IMR-90 (cell line): ENCODE results near the gene ELOVL2. TPM values are rescaled to one million over a fixed set of nuclear protein-coding genes. Genes with fewer than 3 reads are reported as not detected.
A peak's percentile ranks its signal among the peaks of the same experiment; 100 is the strongest.

ENCODE experiments used
- ATAC-seq: fragments of 200-7000 bp; cut with Tn5 transposase; 2 replicates; pipeline ENCODE4 v1.9.1; 2020; ENCODE audit warnings: low read depth, mild to moderate bottlenecking, moderate library complexity
- BruUV-seq: library from RNA; stranded (reverse); fragments of 400-500 nt; replicated peaks from 2 replicates; lab custom pipeline; 2021; lab: Mats Ljungman, UMichigan
- CTCF ChIA-PET: fragments of 300-600 bp; formaldehyde crosslinking; extraction: SDS; loops from one replicate; lab custom pipeline; 2021; ENCODE audit warnings: antibody characterized with exemption; lab: Yijun Ruan, JAX
- POLR2A ChIA-PET: fragments of 300-600 bp; sonication (Branson Sonifier 250); formaldehyde crosslinking; loops from one replicate; lab custom pipeline; 2022; ENCODE audit warnings: antibody characterized with exemption; ENCODE audit not compliant: unreplicated experiment; lab: Charles Lee
- DNase-seq: peaks from one replicate; pipeline ENCODE4 v3.0.0; 2013
- H2AFZ ChIP-seq: replicated peaks from 2 replicates; pipeline ENCODE3; 2013; ENCODE audit warnings: low read length, mild to moderate bottlenecking; ENCODE audit not compliant: poor library complexity
- H2AK5ac ChIP-seq: 2 replicates; pipeline ENCODE4 v1.6.1; 2013; ENCODE audit warnings: low read depth, low read length, inconsistent platforms
- H2AK9ac ChIP-seq: replicated peaks from 2 replicates; pipeline ENCODE3; 2013; ENCODE audit warnings: mild to moderate bottlenecking, low read depth, low read length, moderate library complexity; ENCODE audit not compliant: poor library complexity
- H2BK120ac ChIP-seq: 2 replicates; pipeline ENCODE4 v1.6.1; 2013; ENCODE audit warnings: low read depth, low read length, inconsistent platforms
- H2BK15ac ChIP-seq: 3 replicates; pipeline ENCODE4 v1.6.1; 2013; ENCODE audit warnings: low read depth, low read length, inconsistent platforms
- H2BK20ac ChIP-seq: 2 replicates; pipeline ENCODE4 v1.6.1; 2013; ENCODE audit warnings: low read depth, mild to moderate bottlenecking, inconsistent platforms, low read length, moderate library complexity
- H2BK5ac ChIP-seq: 2 replicates; pipeline ENCODE4 v1.6.1; 2013; ENCODE audit warnings: mild to moderate bottlenecking, low read depth, low read length, inconsistent platforms; ENCODE audit not compliant: poor library complexity, severe bottlenecking
- H3K14ac ChIP-seq: replicated peaks from 2 replicates; pipeline ENCODE4 v1.6.1; 2013; ENCODE audit warnings: low read depth, low read length, inconsistent platforms
- H3K18ac ChIP-seq: 2 replicates; pipeline ENCODE4 v1.6.1; 2013; ENCODE audit warnings: low read depth, low read length, control low read depth
- H3K23ac ChIP-seq: 2 replicates; pipeline ENCODE4 v1.6.1; 2013; ENCODE audit warnings: low read depth, low read length, inconsistent platforms
- H3K27ac ChIP-seq: 2 replicates; pipeline ENCODE4 v1.5.1; 2013; ENCODE audit warnings: mild to moderate bottlenecking, control low read depth, low read length; ENCODE audit not compliant: insufficient read depth
- H3K27me3 ChIP-seq: 2 replicates; pipeline ENCODE4 v1.6.1; 2013; ENCODE audit warnings: low read length; ENCODE audit not compliant: control insufficient read depth, insufficient read depth
- H3K36me3 ChIP-seq: 2 replicates; pipeline ENCODE4 v1.6.1; 2013; ENCODE audit warnings: low read length, mixed read lengths; ENCODE audit not compliant: control insufficient read depth, insufficient read depth
- H3K4ac ChIP-seq: 2 replicates; pipeline ENCODE4 v1.6.1; 2013; ENCODE audit warnings: low read depth, low read length, inconsistent platforms
- H3K4me1 ChIP-seq: 2 replicates; pipeline ENCODE4 v1.6.1; 2013; ENCODE audit warnings: low read length, mixed read lengths; ENCODE audit not compliant: control insufficient read depth, insufficient read depth
- H3K4me2 ChIP-seq: 2 replicates; pipeline ENCODE4 v1.6.1; 2013; ENCODE audit warnings: low read depth, mild to moderate bottlenecking, control low read depth, low read length, moderate library complexity
- H3K4me3 ChIP-seq: 2 replicates; pipeline ENCODE4 v1.5.1; 2013; ENCODE audit warnings: low read depth, mild to moderate bottlenecking, control low read depth, low read length, moderate library complexity; ENCODE audit not compliant: insufficient read depth
- H3K56ac ChIP-seq: 2 replicates; pipeline ENCODE4 v1.6.1; 2013; ENCODE audit warnings: low read length, inconsistent platforms; ENCODE audit not compliant: insufficient read depth; ENCODE audit errors: extremely low read depth
- H3K79me1 ChIP-seq, 2 experiments: 2 replicates each; pipeline ENCODE4 v1.6.1; 2013; ENCODE audit warnings: low read length in 2 of 2, inconsistent platforms in 1 of 2, low read depth in 1 of 2
- H3K9ac ChIP-seq: 2 replicates; pipeline ENCODE4 v1.6.1; 2013; ENCODE audit warnings: low read depth, low read length, control low read depth
- H3K9me1 ChIP-seq: 2 replicates; pipeline ENCODE4 v1.6.1; 2013; ENCODE audit warnings: low read length, inconsistent platforms; ENCODE audit not compliant: insufficient read depth
- H3K9me3 ChIP-seq: 2 replicates; pipeline ENCODE4 v1.6.1; 2013; ENCODE audit warnings: low read length; ENCODE audit not compliant: control insufficient read depth, insufficient read depth
- H4K20me1 ChIP-seq: 2 replicates; pipeline ENCODE4 v1.6.1; 2013; ENCODE audit warnings: low read length, inconsistent platforms; ENCODE audit not compliant: insufficient read depth
- H4K5ac ChIP-seq: 2 replicates; pipeline ENCODE4 v1.6.1; 2013; ENCODE audit warnings: mild to moderate bottlenecking, low read depth, low read length, control low read depth
- H4K8ac ChIP-seq, 2 experiments: 2 replicates each; pipeline ENCODE4 v1.6.1; 2013; ENCODE audit warnings: low read depth in 2 of 2, low read length in 2 of 2, control low read depth in 1 of 2, inconsistent platforms in 1 of 2
- H4K91ac ChIP-seq: 2 replicates; pipeline ENCODE4 v1.6.1; 2013; ENCODE audit warnings: low read depth, low read length, inconsistent platforms; ENCODE audit not compliant: insufficient read depth
- NFE2L2 ChIP-seq: fragments of 150-350 bp; IDR thresholded peaks from 2 replicates; pipeline ENCODE4 v1.6.1; 2016; ENCODE audit warnings: low read depth, mild to moderate bottlenecking, low read length
- RFX5 ChIP-seq: IDR thresholded peaks from 2 replicates; pipeline ENCODE4 v1.8.0; 2012; ENCODE audit warnings: low read depth, mild to moderate bottlenecking, low read length, moderate library complexity
- WGBS, 2 experiments: methylation state at CpG; one replicate each; pipeline versions ENCODE4 v1.1.5 to v1.1.7; 2013; ENCODE audit warnings: missing lambda C conversion rate in 2 of 2; ENCODE audit not compliant: insufficient read length in 1 of 2; ENCODE audit errors: extremely low coverage in 2 of 2; 5-methylcytosine and 5-hydroxymethylcytosine counted together
- dilution Hi-C: fragments of 300-500 bp; cut with HindIII; formaldehyde crosslinking; loops from one replicate; pipeline ENCODE4 v1.14.3; 2018; ENCODE audit warnings: low sequenced_read_pairs; ENCODE audit not compliant: unreplicated experiment
- in situ Hi-C: fragments of 300-500 bp; cut with MboI; formaldehyde crosslinking; loops from 3 replicates; pipeline ENCODE4 v1.14.3; 2019; ENCODE audit warnings: low sequenced_read_pairs, inconsistent platforms, mixed read lengths
- intact Hi-C: fragments of 100-400 bp; cut with micrococcal nuclease; formaldehyde crosslinking; loops from 2 replicates; pipeline ENCODE4 v1.10.0; 2022
- polyA plus RNA-seq, 3 experiments: library from polyadenylated mRNA; depleted of rRNA; stranded (reverse); fragments of >200 nt; gene quantifications; 2 replicates each; pipeline ENCODE4 v1.2.3, GENCODE V29; 2012; ENCODE audit warnings: low replicate concordance in 1 of 3
- total RNA-seq: library from RNA; depleted of rRNA; stranded (reverse); fragments of >200 nt; gene quantifications from 2 replicates; pipeline ENCODE4 v1.2.3, GENCODE V29; 2012

The ELOVL2 gene
- total and polyA plus RNA-seq, 2 of the 4 experiments (the other 2 are of a cell fraction): 6.3 to 7.9 TPM

DNA sequence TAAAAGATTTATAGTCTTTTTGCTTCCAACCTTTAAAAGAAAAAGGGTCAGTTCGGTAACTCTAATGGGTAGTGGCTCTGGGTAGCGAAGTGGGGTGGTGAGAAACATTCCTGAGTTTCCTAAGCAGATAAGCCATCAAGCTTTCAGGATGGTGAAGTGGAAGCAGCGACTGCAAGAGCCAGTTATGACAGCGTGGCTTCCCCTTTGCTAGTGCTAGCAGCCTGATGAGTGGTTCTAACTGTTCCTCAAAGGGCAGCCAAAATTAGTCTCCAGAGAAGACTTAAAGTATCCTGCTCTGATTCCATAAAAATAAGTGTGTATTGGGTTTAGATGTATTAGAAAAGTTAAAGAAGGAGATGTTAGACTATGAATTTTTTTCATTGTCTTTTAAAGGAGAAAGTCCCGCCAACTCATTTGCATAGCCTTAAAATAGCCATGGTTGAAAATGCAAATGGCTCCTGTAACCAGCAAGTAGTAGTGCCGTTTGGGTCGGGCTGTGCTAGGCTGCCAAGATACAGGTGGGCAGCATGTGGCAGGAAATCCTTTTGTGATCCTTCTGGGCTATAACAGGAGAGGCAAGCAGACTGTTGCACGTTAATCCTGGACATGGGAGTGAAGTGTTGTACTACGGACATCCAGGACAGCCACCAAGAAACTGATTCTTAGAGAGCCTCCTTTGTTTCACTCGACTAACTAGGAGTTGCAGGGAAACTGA, 18.0 kb downstream of the ELOVL2 start:
- 53% methylated on average over 2 of the region's 10 CpGs; no CpG with 5 or more reads in 1 of the 2 experiments for WGBS, 2 experiments
- ATAC-seq (no peak; the same call in 1 of the 2 replicates), DNase-seq (no peak)
- Histone ChIP-seq H4K91ac (peak overlapping the region; percentile 59; the same call in 1 of the 2 replicates), H4K20me1 (no peaks in the 10 kb centered on the region), H2BK15ac (no peak overlapping the region; the same call in 2 of the 3 replicates), H3K4me3 (no peak overlapping the region), H3K4ac (no peak overlapping the region), H3K9me3 (no peaks in the 10 kb centered on the region), H3K14ac (no peak overlapping the region), H3K27me3 (no peaks in the 10 kb centered on the region), H2AK9ac (no peak overlapping the region), H3K4me1 (peaks cover 1% of the 10 kb centered on the region; the same call in 1 of the 2 replicates), H2AK5ac (no peak overlapping the region), H3K56ac (no peak overlapping the region), H3K23ac (no peak overlapping the region; the same call in 1 of the 2 replicates), H3K27ac (no peak overlapping the region), H2BK5ac (no peak overlapping the region), H4K5ac (no peak overlapping the region), H3K9ac (no peak overlapping the region), H2BK120ac (no peak overlapping the region), H3K4me2 (no peak overlapping the region), H2AFZ (peak overlapping the region; percentile 53), H4K8ac (peak overlapping the region in 1 of 2 experiments; percentile 14; a peak in 1 of 4 replicates), H3K18ac (no peak overlapping the region), H3K36me3 (no peaks in the 10 kb centered on the region), H3K79me1 (no peaks in the 10 kb centered on the region; a peak in 1 of 4 replicates), H3K9me1 (no peaks in the 10 kb centered on the region; the same call in 1 of the 2 replicates), H2BK20ac (peak overlapping the region; percentile 41; the same call in 1 of the 2 replicates)
- POLR2A ChIA-PET: no interaction called here
- BruUV-seq: no TSS peak
- TF ChIP-seq RFX5 (no peak), NFE2L2 (no peak)
- dilution Hi-C loops: no loop called here
- intact Hi-C loops: no loop called here
- in situ Hi-C loops: no loop called here
- CTCF ChIA-PET: interaction anchor here (1.3 kb wide), 1 partner anchor 71 kb away, joined by 3 read pairs; no protein-coding TSS in a partner anchor
